ENCODE results near the gene DUSP23. TPM values are rescaled to one million over a fixed set of nuclear protein-coding genes. Genes with fewer than 3 reads are reported as not detected.

Gene DUSP23
- 0.57 and 2.5 TPM in 2 replicates for polyA plus RNA-seq (2014; cell fraction: cytosol; rRNA removed)
- polyA plus RNA-seq (2014; cell fraction: nucleus; rRNA removed): 2.0 TPM in 2 replicates

DNA sequence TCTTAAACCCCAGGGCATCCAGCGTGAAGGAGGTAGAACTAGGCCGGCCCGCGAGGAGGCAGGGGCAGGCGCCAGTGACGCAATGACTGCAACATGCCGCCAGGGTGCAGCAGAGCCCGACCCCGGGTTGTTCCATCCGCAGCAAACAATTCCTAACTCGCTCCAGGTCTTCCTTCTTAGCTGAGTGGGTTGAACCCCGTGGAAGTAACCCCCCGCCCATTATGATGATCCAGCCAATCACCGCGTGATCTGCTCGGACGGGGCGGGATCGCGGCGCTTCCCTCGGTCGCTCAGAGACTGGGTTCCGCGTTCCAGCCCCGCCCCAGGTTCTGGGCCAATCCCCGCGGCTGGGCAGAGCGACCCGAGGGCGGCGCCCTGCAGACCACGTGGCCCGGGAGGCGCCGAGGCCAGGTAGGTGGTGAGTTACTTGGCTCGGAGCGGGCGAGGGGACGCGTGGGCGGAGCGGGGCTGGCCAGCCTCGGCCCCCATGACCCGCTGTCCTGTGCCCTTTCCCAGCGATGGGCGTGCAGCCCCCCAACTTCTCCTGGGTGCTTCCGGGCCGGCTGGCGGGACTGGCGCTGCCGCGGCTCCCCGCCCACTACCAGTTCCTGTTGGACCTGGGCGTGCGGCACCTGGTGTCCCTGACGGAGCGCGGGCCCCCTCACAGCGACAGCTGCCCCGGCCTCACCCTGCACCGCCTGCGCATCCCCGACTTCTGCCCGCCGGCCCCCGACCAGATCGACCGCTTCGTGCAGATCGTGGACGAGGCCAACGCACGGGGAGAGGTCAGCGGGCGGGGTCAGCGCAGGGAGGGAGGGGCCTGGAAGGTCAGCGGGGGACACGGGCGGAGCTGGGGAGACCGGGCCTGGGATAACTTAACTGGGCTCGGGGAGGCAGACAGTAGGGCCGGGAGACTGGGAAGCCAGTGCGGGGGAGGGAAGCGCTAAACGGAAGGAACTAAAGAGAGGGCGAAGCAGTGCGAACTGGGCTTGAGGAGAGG is at the start of gene DUSP23:
TSS of gene DUSP23 (plus strand) at position 380 of the 1,000 bp plus-strand sequence. CDS start at position 519, 139 bp downstream.
- peak; percentile 49 for DNase-seq (ENCODE audit: low spot score)

DNA sequence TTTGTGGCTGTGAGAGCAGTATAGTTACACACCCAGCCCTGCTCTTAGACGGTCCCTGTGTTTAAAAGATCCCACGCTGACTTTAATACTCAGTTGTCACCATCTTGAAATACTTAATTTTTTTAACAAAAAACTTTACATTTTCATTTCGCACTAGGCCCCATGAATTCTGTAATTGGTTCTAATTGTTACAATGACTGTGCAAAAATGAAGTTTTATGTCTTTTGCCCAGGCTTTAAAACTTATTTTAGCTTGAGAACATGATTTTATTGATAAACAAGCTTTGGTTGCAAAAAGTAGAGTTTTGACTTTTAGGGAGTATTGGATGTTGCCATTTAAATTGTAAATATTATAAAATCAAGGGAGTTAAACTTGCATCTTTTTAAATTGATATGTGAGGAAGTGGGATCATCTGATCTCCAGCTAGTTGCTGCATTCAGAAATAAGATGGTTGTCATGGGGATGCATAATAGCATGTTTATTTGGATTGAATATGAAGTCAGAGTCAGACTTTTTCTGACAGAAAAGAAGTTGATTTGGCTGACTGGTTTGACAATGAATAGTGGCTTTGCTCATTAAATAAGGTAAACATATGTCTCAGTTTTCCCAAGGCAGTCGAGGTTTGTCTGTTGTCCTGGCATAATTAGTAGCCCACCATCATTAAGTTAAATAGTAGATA is 43.4 kb upstream of the DUSP23 start:
- DNase-seq (ENCODE audit: low spot score): no peak

DNA sequence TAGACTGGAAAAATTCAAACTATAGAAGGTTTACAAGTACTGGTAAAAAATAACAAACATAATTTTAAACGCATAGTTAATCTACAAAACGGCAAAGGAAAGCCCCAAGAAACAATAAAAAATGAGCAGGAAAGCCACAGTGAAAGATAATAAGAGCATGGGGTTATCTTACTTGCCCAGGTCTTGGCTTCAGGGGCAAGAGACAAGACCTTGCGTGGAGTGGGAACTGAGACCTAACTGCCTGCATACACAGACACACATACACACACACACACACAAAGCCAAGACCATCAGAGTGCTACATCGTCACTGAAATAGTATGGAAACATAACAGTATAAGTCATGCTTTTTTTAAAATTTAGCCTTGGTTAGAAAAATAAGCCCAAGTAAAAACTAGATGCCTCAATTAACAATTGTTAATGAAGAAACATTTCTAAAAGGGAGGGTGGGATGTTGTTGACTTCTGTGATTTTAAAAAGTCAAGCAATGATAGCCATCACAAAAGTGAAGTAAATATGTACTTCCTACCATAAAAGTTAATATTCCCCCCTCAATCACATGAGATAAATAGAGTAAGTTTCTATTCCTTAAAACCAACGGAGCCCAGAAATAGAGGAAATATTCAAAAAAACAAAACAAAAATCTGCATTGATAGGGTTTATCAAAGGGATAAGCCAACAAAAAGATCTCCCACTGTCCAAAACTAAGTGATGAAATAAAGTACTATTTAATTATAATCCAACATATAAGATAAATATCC is 36.9 kb upstream of the DUSP23 start:
- DNase-seq (ENCODE audit: low spot score): no peak

DNA sequence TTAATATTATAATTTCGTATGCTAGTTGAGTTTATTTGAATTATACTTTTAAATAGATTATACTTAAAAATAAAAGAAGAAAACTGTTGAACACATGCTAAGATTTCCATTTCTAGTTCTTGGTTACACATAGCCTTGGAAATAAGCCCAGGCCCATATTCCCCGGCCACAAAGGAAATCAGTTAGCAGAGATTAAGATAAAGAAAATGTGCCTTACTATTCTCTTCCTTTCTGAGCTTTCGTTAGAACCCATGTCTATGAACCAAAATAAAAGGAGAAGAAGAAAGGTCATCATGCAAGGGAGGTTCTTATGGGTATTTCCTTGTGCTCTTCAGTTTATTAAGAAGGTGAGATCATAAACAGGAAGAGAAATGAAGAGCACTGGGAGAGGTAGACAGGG is 34.1 kb upstream of the DUSP23 start:
- DNase-seq (ENCODE audit: low spot score): no peak

DNA sequence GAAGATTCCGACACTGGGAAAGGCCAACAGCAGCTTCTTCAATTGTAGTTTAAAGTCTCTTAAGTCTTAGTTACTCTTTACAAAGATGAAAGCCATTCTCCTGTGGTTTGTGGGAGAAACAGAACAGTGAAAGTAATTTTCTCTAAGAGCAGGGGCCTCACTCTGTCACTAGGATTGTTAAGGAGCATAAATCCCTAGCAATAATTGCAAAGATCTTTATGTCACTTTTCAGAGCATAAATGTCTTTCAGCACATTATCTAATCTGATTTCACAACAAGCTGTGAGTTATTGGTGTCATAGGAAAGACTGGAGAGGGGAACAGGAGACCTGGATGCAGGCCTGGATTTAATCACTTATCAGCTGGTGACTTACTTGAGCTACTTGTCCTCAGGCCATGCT is 32.4 kb upstream of the DUSP23 start:
- DNase-seq (ENCODE audit: low spot score): peak; percentile 24

DNA sequence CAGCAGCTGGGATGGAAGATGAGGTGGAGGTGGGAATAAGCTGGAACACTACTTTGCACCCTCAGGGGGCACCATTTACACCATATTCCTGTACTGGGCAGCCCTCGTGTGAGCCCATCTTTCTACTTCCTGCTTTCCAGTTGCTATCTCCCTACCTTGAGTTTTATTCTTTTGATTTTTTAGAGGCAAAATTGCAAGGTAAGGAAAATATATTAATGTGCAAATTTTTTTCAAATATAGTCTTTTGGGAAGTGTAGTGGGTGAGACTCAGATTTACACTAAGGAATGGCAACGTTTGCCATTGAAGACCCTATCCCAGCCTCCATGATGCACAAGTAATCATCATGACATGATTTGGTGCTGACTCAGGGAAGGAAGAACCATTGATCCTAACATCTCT is 31.1 kb upstream of the DUSP23 start:
- DNase-seq (ENCODE audit: low spot score): no peak

DNA sequence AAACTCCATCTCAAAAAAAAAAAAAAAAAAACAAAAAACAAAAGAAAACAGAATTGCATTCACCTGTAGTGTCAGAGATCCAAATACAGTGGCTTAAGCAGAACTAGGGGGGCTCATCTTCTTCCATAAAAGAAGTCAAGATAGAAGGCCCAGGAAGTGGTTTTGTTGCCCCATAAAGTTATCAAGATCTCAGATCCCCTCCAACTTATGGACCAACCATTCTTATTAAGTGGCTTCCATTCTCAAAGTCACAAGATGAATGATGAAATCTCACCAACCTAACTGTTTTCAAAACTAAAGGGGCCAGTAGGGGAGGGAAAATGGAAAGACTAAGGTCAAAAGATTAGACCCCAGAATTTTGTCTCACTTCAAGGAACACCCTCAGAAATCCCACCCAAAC is 30.1 kb upstream of the DUSP23 start:
- DNase-seq (ENCODE audit: low spot score): no peak

DNA sequence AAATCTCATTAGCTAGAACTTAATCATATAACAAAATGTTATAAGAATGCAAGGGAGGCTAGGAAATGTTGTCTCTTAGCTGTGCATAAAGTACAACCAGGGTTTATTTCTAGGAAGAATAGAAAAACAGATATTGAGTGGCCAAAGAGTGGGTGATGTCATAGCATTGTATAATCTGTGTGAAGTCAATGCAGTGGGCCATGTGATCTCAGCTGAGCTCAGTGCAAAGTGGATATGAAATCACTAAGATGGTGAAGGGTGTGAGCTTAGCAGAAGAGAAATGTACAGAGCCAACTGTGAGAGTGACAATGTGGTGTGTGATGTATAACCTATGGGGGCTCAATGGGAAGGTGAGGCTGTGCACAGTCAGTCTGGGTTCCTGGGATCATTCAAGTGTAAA is 29.7 kb upstream of the DUSP23 start:
- no peak for DNase-seq (ENCODE audit: low spot score)

DNA sequence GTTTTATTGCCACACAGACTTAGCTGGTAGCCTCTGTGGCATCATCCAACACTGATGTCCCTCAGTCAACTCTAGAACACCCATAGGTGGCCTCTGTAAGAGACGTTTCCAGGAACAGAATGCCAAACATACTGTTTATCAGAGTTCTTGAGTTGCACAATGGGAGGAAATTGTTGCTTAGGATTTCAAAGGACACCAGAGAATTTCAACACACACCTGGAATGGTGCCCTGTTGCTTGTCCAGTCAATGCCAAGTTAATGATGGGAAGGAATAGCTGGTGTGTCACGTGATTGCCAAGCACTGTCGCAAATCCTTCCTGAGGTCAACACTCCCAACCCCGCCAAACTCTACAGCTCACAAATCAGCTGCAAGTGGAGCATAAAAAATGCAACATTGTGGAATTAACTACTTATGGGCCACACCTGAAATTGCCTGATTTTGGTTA is 28.6 kb upstream of the DUSP23 start:
- DNase-seq (ENCODE audit: low spot score): no peak

DNA sequence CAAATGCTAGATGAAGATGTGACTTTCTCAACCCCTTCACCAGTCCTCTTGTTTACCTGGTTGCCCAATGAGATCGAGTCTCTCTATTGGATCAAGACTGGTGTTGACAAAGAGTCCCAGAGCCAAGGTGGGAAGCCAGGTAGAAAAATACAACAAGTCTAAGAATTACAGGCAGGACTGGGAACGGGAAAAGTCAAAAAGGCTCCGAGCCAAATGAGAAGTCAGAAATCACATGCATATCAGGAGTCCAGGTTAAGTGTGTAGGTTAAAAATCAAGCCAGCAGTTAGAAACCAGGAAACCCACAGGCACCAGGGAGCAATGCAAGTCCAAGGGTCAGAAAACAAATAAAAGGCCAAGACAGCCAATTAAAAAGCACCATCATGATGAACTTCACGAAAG is 27.4 kb upstream of the DUSP23 start:
- DNase-seq (ENCODE audit: low spot score): no peak

DNA sequence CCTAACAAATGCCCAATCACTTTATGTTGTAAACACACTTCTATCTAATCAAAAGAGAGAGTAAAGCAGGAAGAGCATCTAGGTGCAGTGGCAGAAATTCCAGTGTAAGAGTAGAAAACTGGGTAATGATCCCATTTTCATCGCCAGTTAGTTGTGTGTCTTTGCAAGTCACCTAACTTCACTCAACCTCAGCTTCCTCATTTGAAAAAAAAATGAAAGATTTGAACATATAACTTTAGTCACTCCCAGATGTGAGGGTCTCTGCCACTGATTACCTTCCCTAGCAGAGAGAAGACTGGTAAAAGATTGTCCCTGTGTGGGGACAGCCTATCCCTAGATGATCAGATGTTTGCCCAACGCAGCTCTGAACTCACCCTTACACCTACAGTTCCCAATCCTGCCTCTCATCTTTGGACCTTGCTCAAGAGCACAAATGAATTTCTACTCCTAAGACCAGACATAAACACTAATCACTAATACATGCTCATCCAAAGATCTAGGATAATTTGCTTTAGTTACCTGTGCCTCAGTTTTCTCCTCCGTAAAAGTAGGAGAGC is 25.2 kb upstream of the DUSP23 start:
- no peak for DNase-seq (ENCODE audit: low spot score)

DNA sequence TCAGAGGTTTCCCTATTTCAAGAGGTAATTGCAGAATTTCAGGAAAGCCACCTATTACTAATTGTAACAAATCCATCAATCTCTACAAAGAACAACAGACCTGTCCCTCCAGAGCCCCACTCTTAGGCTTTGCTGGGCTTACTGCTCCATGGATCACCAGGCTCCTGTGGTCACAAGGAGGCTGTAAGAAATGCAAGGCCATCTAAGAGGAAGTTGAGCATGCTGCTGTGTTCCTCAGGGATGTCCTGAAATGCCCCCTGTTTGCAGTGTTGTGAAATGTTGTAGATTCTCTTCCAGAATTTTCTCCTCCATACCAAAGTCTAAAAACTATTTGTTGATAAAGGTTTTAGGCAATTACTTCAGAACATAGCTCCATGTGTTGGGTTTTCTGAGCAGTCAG is 24.4 kb upstream of the DUSP23 start:
- no peak for DNase-seq (ENCODE audit: low spot score)

DNA sequence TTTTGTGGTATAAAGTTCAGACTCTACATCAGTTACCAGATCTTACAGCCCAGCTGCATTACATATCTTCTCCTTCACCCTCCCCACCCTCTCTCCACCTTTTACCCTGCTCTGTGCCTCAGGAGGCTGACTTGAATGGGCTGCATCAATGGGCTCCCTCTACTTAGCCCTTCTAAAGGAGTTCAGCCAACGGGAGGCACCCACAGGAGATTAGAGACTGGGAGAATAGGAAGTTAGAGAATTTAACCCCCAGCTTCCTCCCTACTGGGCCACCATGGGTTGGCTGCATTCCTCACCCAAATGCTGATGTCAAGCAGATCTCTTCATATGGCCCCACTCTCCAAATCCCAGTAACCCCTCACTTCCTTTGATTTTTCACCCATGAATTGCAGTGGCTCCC is 17.1 kb upstream of the DUSP23 start:
- DNase-seq (ENCODE audit: low spot score): no peak

DNA sequence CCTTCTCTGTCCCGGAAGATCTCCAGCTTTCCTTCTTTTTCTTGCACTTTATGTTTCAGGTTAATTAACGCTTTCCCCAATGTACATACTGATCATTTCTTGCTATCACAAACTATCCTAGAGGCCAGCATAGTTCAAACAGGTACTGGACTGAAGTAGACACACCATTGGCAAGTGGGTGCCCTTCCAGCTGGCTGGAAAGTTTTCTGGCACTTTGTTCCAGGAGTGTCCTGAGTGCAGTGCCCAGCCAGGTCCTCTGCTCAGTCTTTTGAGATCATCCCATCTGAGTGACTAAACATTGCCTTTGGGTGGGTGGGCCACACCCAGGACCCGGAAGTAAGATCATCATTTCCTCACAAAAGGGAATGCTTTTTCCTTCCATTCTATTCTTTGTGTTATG is 15.0 kb upstream of the DUSP23 start:
- no peak for DNase-seq (ENCODE audit: low spot score)

DNA sequence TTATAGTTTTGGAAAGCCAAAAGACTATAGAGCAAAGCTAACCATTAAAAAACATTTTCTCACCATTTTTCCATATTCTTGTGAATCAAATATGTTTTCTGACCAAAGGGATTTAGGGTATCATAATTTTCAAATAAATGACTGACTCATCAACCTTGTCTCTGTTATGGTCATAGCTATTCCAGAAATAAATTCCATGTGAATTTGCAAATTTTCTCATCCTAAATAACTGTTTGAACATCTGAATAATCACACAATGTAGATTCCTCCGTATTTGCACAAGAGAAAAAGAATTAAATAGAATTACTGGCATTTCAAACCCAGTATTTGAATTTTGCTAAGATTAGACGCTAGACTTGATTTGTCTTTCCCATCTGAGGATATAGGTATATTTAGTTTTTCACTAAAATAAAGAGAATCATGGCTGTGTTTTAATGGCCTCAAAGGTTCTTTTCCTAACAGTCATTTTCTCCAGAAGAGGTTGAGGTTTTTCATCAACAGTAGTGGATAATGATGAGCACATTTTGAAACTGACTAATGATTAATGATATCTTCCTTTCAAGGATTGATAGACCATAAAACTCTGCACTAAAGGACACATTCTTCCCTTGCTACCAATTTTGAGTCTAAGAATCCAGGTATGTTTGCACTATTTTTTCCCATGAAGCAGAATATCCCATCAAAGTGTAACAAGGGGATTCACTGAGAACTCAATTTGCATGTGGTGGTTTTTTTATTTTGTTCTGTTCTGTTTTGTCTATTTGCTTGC is 9.5 kb upstream of the DUSP23 start:
- DNase-seq (ENCODE audit: low spot score): no peak

DNA sequence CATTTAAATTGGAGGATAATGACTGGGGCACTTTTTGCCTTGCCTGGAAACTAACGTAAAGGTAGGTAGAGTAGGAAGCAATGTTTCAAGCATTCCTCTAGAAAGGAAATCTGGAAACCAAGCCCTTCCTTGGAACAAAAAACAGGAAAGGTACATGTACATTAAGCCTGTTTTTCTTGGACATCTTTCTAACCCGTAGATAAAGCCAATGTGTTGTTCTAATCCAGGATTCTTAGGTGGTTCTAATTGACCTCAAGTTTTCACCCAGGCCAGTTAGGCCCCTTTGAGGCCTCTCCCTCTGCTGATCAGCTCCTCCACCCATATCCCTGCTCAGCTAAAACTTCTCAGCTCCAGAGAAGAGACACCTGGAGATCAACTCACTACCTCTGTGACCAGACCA is 6.3 kb upstream of the DUSP23 start:
- DNase-seq (ENCODE audit: low spot score): no peak

DNA sequence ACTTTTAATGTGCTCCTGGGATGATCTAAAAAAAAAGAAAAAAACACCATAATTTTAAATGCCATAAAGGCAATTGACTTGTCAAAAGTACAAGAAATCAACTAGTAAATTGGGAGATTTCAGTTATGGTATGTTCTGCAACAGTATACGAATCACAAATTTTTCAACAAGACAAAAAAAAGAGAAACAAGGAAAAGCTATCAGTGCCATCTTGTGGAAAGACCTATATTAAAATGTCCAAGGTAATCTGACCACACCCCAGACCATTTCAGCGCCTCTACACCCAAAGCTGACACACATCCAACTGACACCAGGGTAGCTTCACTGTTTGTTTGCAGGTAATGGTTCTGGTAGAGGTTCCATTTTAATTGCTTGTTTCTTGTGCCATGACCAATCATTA is 5.0 kb upstream of the DUSP23 start:
- no peak for DNase-seq (ENCODE audit: low spot score)

DNA sequence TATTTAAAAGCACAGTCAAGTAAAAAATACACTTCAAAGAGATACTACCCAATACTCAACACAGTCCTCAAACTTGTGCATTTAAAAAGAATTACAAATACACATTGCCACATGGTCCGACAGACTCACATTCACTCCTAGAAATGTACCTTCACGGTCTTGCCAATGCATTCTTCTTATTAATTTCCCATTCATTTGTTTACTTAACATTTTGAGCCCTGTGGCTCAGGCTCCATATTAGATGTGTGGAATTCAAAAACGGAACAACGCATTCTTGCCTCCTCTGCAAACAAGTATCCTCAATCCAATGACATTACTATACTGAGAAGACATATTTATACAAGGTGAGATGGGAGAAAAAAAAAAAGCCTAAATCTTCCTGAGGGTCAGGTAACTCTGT is 2.5 kb upstream of the DUSP23 start:
- no peak for DNase-seq (ENCODE audit: low spot score)

DNA sequence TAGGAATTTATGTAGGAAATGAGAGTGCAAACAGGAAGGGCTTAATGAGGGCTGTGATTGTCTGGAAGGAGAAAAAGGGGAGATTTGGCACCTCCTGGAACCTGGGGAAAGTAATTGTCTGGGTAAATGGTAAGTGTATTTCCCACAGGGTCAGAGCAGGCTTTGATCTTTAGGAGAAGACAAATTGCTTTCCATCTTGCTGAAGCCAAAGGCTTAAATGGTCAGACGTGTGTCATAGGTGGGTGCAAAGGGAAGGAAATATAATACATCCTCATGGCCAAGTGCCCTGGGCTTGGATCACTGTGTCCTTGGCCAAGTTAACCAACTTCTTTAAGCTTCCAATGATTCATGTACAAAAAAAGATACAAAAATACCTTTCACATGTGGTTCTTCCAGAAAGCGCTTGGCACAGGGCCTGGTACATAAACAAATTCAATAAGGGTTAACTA is 1.3 kb upstream of the DUSP23 start:
- DNase-seq (ENCODE audit: low spot score): no peak

DNA sequence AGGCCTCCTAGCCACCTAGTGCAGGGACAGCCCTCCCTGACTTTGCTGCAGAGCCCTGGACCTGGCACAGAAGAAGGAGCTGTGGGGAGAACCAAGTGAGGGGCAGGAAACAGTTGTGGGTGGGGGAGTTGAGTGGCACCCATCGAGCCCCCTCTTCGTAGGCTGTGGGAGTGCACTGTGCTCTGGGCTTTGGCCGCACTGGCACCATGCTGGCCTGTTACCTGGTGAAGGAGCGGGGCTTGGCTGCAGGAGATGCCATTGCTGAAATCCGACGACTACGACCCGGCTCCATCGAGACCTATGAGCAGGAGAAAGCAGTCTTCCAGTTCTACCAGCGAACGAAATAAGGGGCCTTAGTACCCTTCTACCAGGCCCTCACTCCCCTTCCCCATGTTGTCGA is 1.2 kb downstream of the DUSP23 start:
- no peak for DNase-seq (ENCODE audit: low spot score)

DNA sequence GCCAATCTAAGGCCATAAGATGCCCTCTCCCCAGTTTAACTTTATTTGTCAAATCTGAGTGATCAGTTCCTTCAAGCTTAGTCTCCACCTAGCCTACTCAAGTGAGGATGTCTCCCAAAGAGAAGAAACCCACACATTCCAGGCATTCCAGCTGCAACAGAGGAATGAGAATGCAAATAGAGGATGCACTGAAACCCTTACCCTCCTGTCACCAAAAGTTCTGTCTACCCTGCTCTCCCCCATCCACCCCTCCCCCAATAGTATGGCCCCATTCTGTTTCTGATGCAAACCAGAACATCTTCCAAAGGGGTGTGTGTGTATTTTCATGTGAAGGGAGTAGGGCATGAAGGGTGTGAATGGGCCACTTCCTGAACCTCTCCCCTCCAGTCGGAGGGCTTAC is 3.0 kb downstream of the DUSP23 start:
- no peak for DNase-seq (ENCODE audit: low spot score)
